ENCODE results near the gene HNRNPC.
A peak's percentile ranks its signal among the peaks of the same experiment; 100 is the strongest.

Gene HNRNPC

DNA sequence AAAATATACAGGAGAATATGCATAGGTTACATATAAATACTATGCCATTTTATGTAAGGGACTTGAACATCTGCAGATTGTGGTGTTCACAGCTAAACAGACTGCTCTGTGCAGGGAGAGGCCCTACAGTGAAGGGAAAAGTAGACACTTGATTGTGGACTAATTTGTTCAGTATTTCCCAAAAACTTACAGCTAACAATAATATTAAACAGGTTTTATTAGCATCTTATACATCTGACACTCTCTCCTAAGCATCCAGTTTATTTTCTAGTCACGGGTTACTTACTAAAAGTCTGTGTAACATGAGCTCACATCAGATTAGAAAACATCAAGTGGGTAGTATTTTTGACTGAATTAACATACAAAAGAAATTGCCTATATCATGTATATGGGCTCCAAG is 60.1 kb downstream of the HNRNPC start:
- no peak for DNase-seq

GRCh38 chr14:21208554-21208953 is 60.7 kb downstream of the HNRNPC start:
- no peak for DNase-seq

GRCh38 chr14:21206753-21207684 is 62.2 kb downstream of the HNRNPC start:
- DNase-seq, result no peak

DNA sequence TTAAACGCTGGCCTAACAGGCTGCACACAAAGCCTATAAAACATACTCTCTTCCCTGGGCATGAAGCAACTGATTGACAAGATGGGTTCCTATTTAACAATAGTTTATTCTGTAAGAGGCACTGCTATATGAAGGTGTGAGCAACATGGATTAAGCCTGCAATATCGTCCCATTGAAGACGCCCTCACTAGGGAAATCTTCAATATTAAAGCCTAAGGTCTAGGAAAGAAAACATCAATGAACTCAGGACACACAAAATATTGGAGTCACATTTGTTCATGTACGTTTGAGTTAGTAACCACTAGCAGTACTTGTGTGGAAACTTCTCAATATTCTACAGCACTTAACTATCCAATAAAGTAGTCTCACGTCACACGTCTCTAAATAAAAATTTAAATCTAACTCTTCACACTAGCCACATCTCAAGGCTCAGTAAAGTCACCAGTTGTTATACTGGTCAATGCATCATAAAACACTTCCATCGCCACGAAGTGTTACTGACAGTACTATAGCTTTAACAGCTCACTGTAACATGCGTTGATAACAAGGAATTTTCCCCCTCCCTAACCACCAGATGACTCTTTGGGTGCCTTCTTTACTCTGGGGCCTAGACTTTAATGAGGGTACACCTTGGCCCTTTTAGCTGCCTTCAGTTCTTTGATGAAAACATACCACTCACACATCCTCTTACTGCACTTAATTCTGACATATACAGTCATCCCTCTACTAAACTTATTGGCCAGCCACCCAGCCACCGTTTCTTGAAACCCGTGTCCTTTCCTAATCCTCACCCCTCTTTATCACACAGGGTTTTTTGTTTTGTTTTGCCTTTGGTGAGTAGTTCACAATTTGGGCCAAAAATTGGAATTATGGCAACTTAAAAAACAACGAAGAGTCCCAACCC is 63.3 kb downstream of the HNRNPC start:
- no peak for DNase-seq

DNA sequence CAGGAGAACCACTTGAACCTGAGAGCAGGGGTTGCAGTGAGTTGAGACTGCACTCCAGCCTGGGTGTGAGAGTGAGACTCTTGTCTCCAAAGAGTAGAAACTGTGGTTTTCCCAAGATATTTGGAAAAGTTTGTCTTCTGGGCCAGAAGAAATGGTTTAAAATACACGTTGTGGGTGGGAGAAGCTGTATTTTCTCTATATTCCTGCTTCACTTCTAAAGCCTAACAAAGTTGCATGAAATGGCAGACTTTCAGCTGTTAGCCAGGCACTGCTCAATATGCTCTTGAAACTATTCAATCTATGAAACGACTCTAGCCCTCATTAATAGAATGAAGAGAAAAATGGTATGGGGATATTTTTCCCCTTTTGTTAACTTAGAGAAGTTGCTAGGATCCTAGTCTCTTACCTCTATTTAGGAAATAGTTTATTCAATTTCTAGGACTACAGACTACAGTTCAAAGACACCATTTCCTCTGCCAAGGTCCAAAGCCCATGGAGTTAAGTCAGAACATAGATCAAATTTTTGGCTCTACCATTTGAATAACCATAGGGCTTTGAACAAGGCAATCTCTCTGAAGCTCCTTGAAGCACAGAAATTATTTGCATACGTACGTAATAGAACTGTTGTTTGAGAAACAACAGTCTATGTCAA is 64.1 kb downstream of the HNRNPC start:
- DNase-seq, result no peak

GRCh38 chr14:21204167-21205025 is 64.8 kb downstream of the HNRNPC start:
- DNase-seq, result no peak

DNA sequence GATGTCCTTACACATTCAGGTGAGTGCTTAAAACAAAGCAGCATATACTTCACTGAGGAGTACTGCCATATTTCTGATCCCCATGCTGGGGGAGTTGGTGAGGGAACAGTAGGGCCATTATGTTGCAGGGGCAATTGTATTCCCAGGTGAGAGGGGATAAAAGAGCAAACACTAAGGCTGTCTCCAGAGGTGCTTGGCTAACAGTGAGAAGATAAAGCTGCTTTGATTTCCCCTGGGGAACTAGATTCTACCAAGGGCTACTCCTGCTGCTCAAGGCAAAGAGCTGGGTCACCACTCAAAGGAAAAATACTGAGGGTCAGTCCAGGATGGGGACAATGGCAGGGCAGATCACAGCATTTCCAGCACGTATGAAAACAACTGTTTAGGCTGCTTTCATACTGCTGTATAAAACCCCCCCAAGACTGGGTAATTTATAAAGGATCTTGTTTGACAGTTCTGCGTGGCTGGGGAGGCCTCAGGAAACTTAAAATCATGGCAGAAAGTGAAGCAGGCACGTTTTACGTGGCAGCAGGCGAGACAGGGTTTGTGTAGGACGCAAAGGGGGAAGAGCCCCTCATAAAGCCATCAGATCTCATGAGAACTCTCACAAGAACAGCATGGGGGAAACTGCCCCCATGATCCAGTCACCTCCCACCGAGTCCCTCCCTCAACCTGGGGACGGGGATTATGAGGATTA is 65.6 kb downstream of the HNRNPC start:
- no peak for DNase-seq

DNA sequence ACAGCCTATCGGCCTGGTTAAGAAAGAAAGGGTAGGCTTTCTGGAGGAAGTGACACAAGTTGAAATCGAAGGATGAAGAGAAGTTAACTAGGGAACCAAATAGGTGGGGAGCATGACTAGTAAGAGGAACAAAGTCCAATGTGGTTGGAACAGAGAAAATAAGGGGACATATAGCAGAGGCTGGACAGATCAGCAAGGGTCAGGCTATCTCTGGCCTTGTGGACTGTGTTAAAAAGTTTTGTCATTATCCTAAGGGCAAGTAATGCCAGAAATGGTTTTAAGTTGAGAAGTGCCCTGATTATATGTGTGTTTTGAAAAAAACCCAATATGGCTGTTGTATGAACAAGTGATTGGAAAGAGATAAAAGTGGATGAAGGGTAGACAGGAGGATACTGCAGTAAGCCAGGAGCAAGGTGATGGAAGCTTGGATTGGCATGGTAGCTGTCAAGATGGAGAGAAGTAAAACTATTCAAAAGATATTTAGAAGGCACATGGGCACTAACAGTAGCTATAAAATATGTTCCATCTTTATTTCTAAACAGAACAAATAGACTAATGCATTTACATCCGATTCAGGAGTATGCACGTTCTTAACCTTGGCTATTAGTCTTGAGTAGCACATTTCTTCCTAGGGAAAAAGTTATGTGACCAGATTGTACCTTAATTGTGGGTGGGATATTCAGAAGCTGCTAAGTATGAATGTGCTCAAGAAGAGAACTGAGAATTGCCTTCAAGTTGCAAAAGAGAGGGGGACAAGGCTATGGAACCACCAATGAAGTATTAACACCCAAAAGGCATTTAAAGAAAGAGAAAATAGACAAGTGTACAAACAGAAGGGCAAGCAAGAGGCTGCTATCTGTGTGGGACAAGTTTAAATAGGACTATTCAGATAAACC is 66.5 kb downstream of the HNRNPC start:
- DNase-seq, result no peak

DNA sequence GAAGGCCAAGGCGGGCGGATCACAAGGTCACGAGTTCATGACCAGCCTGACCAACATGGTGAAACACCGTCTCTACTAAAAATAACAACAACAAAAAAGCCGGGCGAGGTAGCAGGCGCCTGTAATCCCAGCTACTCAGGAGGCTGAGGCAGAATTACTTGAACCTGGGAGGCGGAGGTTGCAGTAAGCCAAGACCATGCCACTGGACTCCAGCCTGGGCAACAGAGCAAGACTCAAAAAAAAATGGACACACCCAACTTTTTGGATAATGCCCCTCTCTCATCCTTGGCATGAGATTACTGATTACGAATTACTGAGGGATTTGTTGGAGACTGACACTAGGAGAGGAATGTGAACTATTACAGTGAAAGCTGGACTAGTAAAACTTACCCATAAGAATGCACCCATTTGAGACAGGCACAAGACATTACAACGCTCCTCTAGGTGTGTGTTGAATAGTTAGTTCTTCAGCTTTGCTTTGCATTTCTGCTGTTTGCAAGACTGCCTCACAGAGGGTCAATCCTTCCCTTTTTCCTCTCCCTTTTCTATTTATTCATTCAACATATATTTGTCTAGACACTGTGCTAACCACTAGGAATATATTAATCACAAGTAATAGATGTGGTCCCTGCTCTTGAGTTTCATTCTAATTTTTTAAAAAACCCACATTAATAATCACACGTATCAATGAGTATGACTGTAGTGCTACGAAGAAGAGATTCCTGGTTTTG is 67.3 kb downstream of the HNRNPC start:
- DNase-seq, result no peak

DNA sequence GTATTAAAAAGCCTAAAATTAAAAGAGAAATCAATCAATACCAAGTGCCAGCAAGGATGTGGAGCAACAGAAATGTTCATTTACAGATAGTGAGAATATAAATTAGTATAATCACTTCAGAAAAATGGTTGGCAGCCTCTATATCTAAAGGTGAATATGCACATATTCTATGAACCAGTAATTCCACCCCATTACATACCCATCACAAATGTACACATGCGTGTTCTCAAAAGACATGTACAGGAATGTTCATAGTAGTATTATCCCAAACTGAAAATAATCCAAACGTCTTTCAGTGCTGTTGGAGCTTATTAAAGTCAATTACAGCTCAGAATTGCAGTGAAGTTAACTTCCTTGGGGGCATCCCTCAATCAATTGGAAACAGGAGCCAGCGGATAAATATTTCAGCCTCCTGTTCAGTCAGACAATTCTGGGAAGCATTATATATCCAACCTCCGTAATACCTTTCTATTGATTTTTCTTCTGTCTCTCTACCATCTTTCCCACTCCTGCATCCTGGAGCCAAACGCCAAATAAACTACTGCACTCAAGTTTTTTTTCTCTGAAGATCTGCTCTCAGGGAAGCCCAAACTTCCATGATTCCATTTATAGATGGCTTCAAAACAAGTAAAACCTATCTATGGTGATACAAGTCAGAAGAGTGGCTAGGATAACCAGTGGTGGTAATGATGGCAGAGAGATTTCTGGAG is 68.3 kb downstream of the HNRNPC start:
- DNase-seq, result no peak

DNA sequence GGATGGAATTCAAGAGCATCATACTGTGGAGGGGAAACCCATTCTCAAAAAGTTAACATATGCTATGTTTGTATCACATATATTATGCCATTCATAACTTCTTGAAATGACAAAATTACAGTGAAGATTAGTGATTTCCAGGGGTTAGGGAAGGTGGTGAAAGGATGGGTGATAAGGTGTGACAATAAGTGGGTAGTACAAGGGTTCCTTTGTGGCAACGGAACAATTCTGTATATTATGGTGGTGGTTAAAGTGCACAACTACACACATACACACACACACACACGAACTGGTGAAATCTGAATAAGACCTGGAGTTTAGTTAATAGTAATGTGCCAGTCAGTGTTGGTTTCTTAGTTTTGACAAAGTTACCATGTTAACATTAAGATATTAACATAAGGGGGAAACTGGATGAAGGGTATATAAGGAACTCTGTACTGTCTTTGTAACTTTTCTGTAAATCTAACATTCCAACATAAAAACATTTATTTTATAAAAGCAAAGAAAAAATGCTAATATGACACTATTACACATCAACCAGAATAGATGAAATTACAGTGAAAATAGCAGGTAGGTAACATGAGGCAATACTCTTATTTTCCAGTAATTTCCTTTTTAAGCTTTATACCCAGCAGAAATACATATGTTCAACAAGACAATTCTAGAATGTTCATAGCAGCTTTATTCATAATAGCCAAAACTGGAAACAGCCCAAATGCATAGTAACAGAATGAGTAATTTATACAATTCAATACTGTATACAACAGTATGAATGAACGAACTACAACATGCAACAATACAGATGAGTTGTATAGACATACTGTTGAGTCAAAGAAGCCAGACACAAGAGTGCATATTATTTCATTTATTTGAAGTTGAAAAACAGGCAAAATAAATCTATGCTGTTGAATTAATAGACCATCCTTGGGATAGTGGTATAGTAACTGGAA is 69.4 kb downstream of the HNRNPC start:
- DNase-seq, result no peak

DNA sequence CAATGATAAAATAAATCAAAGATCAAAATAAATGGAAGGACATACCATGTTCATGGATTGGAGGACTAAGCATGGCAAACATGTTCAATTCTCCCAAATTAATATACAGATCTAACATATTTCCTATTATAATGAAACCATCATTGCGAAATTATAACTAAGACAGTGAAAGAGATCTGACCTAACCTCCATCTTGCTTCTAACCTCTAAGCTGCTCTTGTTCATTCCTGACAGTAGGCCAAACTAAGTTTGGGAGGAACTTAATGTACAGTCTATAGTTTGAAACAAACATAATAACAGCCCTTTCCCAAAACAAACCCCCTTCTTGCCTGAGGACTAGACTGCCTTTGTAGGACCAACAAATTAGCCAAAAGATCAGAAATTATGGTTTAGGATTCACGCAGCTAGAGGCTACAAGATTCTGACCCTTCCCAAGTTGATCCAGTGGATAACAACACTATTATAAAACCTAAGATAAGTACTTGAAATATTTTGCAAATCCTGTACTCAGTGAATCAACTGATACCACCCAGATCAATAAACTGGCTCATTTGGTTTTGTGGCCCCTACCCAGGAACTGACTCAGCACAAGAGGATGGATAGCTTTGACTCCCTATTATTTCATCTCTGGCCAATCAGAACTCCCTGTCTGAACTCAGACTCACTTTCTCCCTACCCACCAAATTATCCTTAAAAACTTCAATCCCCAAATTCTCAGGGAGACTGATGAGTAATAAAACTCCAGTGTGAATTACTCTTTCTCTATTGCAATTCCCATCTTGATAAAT is 71.6 kb downstream of the HNRNPC start:
- DNase-seq, result no peak

DNA sequence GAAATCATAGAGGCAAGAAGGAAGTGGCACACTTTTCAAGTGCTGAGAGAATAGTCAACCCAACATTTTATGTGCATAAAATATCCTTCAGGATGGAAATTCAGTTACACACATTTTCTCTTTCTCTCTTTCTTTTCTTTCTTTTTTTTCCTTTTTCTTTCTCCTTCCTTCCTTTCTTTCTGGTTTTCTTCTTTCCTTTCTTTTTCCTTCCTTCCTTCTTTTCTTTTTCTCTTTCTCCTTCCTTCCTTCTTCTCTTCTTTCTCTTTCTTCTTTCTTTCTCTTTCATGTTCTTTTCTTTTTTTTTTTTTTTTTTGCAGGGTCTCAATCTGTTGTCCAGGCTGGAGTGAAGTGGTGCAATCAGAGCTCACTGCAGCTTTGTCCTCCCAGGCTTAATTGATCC is 74.6 kb downstream of the HNRNPC start:
- DNase-seq, result no peak

- DNase-seq, result no peak
These were observed 76.2 kb downstream of the HNRNPC start for GRCh38 chr14:21192875-21193535.

- no peak for DNase-seq
These were observed 76.8 kb downstream of the HNRNPC start for GRCh38 chr14:21192447-21192822.

DNA sequence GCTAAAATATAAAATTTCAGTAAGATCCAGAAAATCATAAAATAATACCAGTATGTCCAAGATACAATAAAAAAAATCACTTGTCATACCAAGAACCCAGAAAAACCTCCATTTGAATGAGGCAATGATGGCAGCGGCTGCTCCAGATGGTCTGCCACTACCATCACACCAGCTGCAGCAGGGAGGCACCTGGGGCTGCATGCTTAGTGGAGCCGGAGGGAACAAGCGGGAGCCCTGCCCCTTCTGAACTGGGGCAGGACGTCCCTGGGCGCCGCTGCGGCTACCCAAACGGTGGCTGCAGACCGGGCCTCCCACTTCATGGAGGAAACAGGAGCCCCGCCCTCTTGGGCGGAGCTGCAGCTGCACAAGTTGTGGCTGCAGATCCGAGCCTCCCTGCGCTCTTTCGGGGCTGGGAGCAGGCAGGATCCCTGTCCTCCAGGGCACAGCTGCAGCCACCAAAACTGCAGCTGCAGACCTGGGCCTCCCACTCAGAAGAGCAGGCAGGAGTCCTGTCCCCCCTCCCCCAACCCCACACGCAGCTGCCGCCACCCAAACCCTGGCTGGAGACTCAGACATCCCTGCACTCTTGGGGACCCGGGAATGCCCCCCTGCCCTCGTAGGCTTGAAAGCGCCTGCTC is 77.3 kb downstream of the HNRNPC start:
- DNase-seq, result peak; percentile 58

Data from stimulated activated naive CD4-positive, alpha-beta T cell treated with Interleukin-2 at 50 U/mL for 16 hours (primary cell).